ENCODE data around the gene FOXO4. TPM values are rescaled to one million over a fixed set of nuclear protein-coding genes. Genes with fewer than 3 reads are reported as not detected.
"Not testable (repeated sequence)": the region's sequence is repeated elsewhere in the genome, so short reads cannot be mapped to it uniquely, and the experiment has no call there.

Gene FOXO4
- 14.7 TPM for total RNA-seq (2021; ENCODE audit: unreplicated experiment)
- polyA plus RNA-seq (2012): 8.1 and 8.4 TPM in 2 replicates
- Bru-seq, nascent RNA: percentile 49 among the genes with signal in this experiment
- percentile 67 among the genes with signal in this experiment for BruChase-seq, experiment 1, labeled RNA remaining after a 6-hour chase
- BruChase-seq, experiment 2, labeled RNA remaining after a 2-hour chase: percentile 59 among the genes with signal in this experiment
- long read RNA-seq, partial matches to known transcripts: 1 of 6 reads
- long read RNA-seq, other reads (novel, unspliced or antisense): 4 of 6 reads

- ChIA-PET POLR2A (no interaction called here), RAD21 (ENCODE audit: low non-redundant PET in 1 of 2, low total read pairs in 2 of 2, uncharacterized antibody in 2 of 2, unreplicated experiment in 2 of 2) (no interaction called here), CTCF (no interaction called here)
- peak; percentile 95 for ATAC-seq
- H3K27me3 ChIP-seq (ENCODE audit: insufficient read depth, low read length): no peaks in the 10 kb centered on the region
- no peak for TF ChIP-seq CEBPB (IDR thresholded peaks at IDR 0.05; ENCODE audit: low read depth)
- TF ChIP-seq YY1 (IDR thresholded peaks at IDR 0.05; ENCODE audit: extremely low read depth, insufficient replicate concordance, low read depth, low read length): peak; percentile 39
- peak; percentile 65; the same call in 1 of the 2 replicates for TF ChIP-seq MAX (IDR thresholded peaks at IDR 0.05)
- peak; percentile 60; the same call in 1 of the 2 replicates for TF ChIP-seq POLR2AphosphoS5 (IDR thresholded peaks at IDR 0.05; ENCODE audit: low read depth, low read length)
- TF ChIP-seq SIN3A (IDR thresholded peaks at IDR 0.05; ENCODE audit: low read depth): no peak
- TF ChIP-seq ZBTB33 (IDR thresholded peaks at IDR 0.05; ENCODE audit: extremely low read depth, insufficient replicate concordance, low read length): no peak
- TF ChIP-seq ATF3 (IDR thresholded peaks at IDR 0.05): no peak
- TF ChIP-seq EGR1 (IDR thresholded peaks at IDR 0.05; ENCODE audit: low read depth): no peak
- H3K79me2 ChIP-seq (ENCODE audit: insufficient read depth, low read length): no peaks in the 10 kb centered on the region
- no peaks in the 10 kb centered on the region for H3K9me3 ChIP-seq (ENCODE audit: control insufficient read depth in 1 of 2, insufficient read depth in 1 of 2, low read depth in 1 of 2, low read length in 2 of 2)
- no peak within 1 kb of the TSS for H2AFZ ChIP-seq (ENCODE audit: low read depth, low read length, poor library complexity, severe bottlenecking)
- peaks cover 0 to 14% of the 10 kb centered on the region in 2 experiments; a peak in 2 of 4 replicates for H3K4me1 ChIP-seq (ENCODE audit: control insufficient read depth in 1 of 2, insufficient read depth in 2 of 2, low read length in 2 of 2)
- no peak within 1 kb of the TSS for H3K27ac ChIP-seq (ENCODE audit: low read depth, low read length)
- intact Hi-C loops (cut with micrococcal nuclease): loop anchor here (5.0 kb wide), 1 partner anchor 82 kb away; no protein-coding TSS in a partner anchor
- H3K4me3 ChIP-seq (replicated peaks in 1 of 2; ENCODE audit: low read depth in 1 of 2, low read length in 2 of 2): peak within 1 kb of the TSS; percentile 54 to 64
- no peaks in the 10 kb centered on the region for H3K36me3 ChIP-seq (ENCODE audit: control insufficient read depth in 1 of 2, insufficient read depth in 2 of 2, low read length in 2 of 2)
- peak; percentile 61 for DNase-seq (ENCODE audit: low read depth, low spot score)
- H3K9me2 ChIP-seq (ENCODE audit: insufficient read depth): no peaks in the 10 kb centered on the region
- peak within 1 kb of the TSS; percentile 88 for H3K4me2 ChIP-seq (ENCODE audit: low read length)
- no TSS peak for BruUV-seq (replicated peaks)
- H3K9ac ChIP-seq (ENCODE audit: low read length): peak within 1 kb of the TSS; percentile 62
- no peaks in the 10 kb centered on the region for H4K20me1 ChIP-seq (ENCODE audit: insufficient read depth)
Measured at GRCh38 chrX:71095555-71095980, at the start of gene FOXO4. FOXO4 (plus strand) TSS chrX:71095851; CDS start chrX:71096529, 678 bp downstream.

GRCh38 chrX:71047891-71048290, 47.8 kb upstream of the FOXO4 start:
- H3K4me2 ChIP-seq (ENCODE audit: low read length); H4K20me1 ChIP-seq (ENCODE audit: insufficient read depth); H3K27ac ChIP-seq (ENCODE audit: low read depth, low read length); BruUV-seq (replicated peaks); intact Hi-C loops (cut with micrococcal nuclease); H3K36me3 ChIP-seq (ENCODE audit: control insufficient read depth in 1 of 2, insufficient read depth in 2 of 2, low read length in 2 of 2); H3K9me2 ChIP-seq (ENCODE audit: insufficient read depth); RAD21 ChIA-PET (ENCODE audit: low non-redundant PET in 1 of 2, low total read pairs in 2 of 2, uncharacterized antibody in 2 of 2, unreplicated experiment in 2 of 2); H3K9me3 ChIP-seq (ENCODE audit: control insufficient read depth in 1 of 2, insufficient read depth in 1 of 2, low read depth in 1 of 2, low read length in 2 of 2); H3K79me2 ChIP-seq (ENCODE audit: insufficient read depth, low read length); H3K9ac ChIP-seq (ENCODE audit: low read length); H3K27me3 ChIP-seq (ENCODE audit: insufficient read depth, low read length); POLR2A ChIA-PET; CTCF ChIA-PET; ATAC-seq; H2AFZ ChIP-seq (ENCODE audit: low read depth, low read length, poor library complexity, severe bottlenecking); DNase-seq (ENCODE audit: low read depth, low spot score); H3K4me3 ChIP-seq (replicated peaks in 1 of 2; ENCODE audit: low read depth in 1 of 2, low read length in 2 of 2); H3K4me1 ChIP-seq (ENCODE audit: control insufficient read depth in 1 of 2, insufficient read depth in 2 of 2, low read length in 2 of 2): not testable (repeated sequence)
